ENCODE results near the gene RSBN1L.

- TF ChIP-seq CTCF (IDR thresholded peaks at IDR 0.05) = no peak
- TF ChIP-seq POLR2A (IDR thresholded peaks at IDR 0.05) = no peak
These were observed 99.8 kb downstream of the RSBN1L start for GRCh38 chr7:77796109-77796508.
